Right hindlimb (tissue), 1 donor: ENCODE measurements around the gene METTL22.
A peak's percentile ranks its signal among the peaks of the same experiment; 100 is the strongest.

Experiments used
- DNase-seq: peaks from one replicate; pipeline ENCODE4 v3.0.0-alpha.2; 2018

The METTL22 gene

GRCh38 chr16:8669481-8669880 lies 48.0 kb downstream of the METTL22 start:
- DNase-seq: no peak

- DNase-seq: no peak
Observed at GRCh38 chr16:8670014-8670560, 48.6 kb downstream of the METTL22 start.

- no peak for DNase-seq
Observed at GRCh38 chr16:8673611-8674412, 52.3 kb downstream of the METTL22 start.

GRCh38 chr16:8674413-8675022 lies 53.0 kb downstream of the METTL22 start, which contains the start of gene ABAT:
TSS of gene ABAT (plus strand) at chr16:8674617. CDS start at chr16:8735740, 61,123 bp downstream.
- DNase-seq: peak; percentile 91

GRCh38 chr16:8675183-8676159 lies 54.0 kb downstream of the METTL22 start:
- DNase-seq: no peak

GRCh38 chr16:8676160-8676547 lies 54.7 kb downstream of the METTL22 start:
- no peak for DNase-seq

GRCh38 chr16:8676737-8677375 lies 55.4 kb downstream of the METTL22 start:
- no peak for DNase-seq

- no peak for DNase-seq
Observed at GRCh38 chr16:8677481-8677880, 56.0 kb downstream of the METTL22 start.

GRCh38 chr16:8678068-8678927 lies 56.8 kb downstream of the METTL22 start:
- no peak for DNase-seq

- no peak for DNase-seq
Observed at GRCh38 chr16:8679151-8679550, 57.7 kb downstream of the METTL22 start.

- no peak for DNase-seq
Observed at GRCh38 chr16:8682551-8683259, 61.2 kb downstream of the METTL22 start.

- no peak for DNase-seq
Observed at GRCh38 chr16:8683640-8684039, 62.1 kb downstream of the METTL22 start.

GRCh38 chr16:8685617-8686016 lies 64.1 kb downstream of the METTL22 start:
- DNase-seq: no peak

- no peak for DNase-seq
Observed at GRCh38 chr16:8686031-8686621, 64.6 kb downstream of the METTL22 start.

- DNase-seq: no peak
Observed at GRCh38 chr16:8686879-8687278, 65.4 kb downstream of the METTL22 start.

- no peak for DNase-seq
Observed at GRCh38 chr16:8689686-8690085, 68.2 kb downstream of the METTL22 start.

- DNase-seq: no peak
Observed at GRCh38 chr16:8691728-8692127, 70.2 kb downstream of the METTL22 start.

- DNase-seq: no peak
Observed at GRCh38 chr16:8694795-8695728, 73.6 kb downstream of the METTL22 start.

- DNase-seq: no peak
Observed at GRCh38 chr16:8696880-8697279, 75.4 kb downstream of the METTL22 start.
